Stimulated activated CD8-positive, alpha-beta memory T cell treated with anti-CD3 and anti-CD28 coated beads, Interleukin-4, amount 100 ng/mL, for 1 hour (primary cell): ENCODE data around the gene SLC35F3.
"Not testable (repeated sequence)": the region's sequence is repeated elsewhere in the genome, so short reads cannot be mapped to it uniquely, and the experiment has no call there.

Experiments
- DNase-seq, 2 donors: peaks; one replicate each; pipeline ENCODE4 v3.0.0-alpha.2; 2020; ENCODE audit warnings: low read depth in 2 of 2, low spot score in 1 of 2

The SLC35F3 gene

DNA sequence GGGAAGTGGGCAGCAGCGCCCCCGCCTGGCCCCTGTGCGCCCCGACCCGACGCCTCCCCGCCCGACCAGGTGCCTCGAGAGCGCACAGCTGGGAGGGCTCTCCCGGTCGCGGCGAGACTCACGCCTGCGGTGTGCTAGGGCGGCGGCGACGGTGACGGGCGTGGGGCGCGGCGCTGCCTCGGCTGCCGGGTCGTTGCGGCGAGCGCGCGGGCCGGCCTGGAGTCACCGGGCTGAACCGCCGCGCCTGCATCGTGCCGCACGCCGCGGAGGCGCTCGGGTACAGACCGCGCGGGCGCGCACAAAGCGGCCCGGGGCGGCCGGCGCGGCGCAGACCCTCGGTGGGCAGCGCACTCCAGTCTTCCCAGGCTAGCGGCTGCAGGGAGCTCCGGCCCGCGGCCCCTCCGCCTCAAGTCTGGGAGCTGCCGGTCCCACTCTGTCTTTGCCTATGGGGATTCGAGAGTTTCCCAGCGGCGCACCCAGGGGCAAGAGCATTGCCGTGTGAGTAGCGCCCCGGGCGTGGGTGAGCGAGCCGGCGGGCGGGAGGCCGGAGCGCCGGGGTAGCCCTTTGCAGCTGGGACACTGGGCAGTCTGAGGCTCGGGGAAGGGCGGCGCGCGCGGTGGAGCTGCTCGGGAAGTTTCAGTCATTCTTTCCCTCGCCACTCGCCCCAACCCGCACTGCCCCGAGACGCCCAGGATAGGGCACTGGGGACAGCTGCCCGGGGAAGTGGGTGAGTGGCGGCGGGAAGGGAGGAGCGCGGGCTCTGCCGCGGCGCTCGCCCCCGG lies at the start of gene SLC35F3:
TSS of gene SLC35F3 (plus strand) at position 44 of the 783 bp plus-strand sequence.
- no peak for DNase-seq

DNA sequence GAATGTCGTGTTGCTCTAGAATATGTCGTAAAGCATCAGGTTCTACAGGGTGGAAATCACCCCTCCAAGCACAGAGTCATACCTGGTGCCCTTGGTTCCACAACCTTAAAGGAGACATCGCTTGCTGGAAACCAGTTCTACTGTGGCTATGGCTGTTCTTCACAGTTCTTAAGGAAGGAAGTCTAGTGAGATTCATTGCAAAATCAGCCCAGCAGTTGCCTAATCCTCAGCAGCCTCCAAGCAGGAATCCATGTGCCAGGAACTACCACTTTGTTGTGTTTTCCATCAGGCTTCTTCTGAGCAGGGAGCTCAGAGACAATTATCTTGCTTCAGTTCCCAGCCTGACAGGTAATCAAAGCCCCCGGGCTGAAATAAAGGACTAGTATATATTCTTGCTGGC lies 45.0 kb upstream of the SLC35F3 start:
- DNase-seq: no peak

DNA sequence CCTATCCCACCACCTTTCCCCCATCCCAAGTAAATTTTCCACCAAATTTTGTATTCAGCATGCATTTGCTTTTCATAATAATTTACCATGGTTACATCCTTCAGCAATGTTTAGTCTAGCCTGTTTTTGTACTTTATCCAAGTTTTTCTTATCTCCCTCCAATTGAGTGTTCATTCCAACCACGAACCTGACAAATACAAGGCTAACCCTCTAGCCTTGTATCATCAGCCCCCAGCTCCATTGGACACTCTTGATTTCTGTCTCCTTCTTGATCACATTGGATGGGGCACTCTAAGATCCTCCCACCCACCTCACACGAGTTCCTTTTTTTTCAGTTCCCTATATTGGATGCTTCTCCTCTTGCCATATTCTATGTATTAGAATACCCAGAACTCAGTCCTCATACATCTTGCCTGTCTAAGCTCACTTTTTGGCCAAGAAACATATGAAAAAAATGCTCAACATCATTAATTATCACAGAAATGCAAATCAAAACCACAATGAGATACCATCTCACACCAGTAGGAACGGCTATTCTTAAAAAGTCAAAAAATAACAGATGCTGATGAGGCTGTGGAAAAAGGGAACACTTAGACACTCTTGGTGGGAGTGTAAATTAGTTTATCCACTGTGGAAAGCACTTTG lies 40.5 kb upstream of the SLC35F3 start:
- no peak for DNase-seq

DNA sequence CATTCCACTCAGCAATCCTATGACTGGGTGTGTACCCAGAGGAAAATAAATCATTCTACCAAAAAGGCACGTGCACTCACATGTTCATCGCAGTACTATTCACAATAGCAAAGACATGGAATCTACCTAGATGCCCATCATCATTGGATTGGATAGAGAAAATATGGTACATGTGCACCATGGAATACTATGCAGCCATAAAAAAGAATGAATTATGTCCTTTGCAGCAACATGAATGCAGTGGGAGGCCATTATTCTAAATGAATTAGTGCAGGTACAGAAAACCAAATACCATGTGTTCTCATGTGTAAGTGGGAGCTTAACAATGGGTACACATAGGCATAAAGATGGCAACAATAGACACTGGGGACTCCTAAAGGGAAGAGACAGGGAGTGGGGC lies 39.9 kb upstream of the SLC35F3 start:
- DNase-seq: no peak

DNA sequence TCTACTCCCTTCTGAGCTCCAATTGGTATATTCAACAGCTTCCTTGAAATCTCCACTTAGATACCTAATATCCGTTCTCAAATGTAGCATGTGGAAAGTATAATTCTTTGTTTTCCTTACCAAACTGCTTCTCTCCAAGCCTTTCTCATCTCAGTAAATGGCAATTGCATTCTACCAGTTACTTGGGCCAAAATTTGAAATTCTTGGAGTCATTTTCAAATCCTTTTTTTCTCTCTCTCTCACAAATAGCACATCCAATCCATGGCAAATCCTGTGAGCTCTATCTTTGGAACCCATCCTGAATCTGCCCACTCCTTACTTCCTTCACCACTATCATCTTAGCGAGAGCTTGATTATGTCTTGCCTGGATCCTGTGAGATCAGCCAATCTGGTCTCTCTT lies 39.3 kb upstream of the SLC35F3 start:
- DNase-seq: no peak

DNA sequence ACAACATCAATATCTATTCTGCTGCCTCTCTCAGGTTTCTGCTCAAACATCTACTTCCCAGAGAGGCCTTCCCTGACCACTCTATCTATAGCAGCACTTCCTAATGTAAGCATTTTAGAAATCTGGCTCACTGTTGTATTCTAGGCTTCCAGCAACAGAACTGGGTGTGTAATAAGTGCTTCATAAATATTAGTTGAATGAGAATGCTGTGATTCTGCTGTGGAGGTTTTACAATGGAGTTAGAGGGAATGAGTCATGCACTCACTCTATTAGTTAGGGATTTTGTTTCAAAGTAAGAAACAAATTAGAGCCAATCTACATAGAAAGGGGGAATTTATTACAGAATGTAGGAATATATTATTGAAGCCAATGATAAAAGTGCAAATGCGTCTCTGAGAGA lies 38.6 kb upstream of the SLC35F3 start:
- DNase-seq: no peak

DNA sequence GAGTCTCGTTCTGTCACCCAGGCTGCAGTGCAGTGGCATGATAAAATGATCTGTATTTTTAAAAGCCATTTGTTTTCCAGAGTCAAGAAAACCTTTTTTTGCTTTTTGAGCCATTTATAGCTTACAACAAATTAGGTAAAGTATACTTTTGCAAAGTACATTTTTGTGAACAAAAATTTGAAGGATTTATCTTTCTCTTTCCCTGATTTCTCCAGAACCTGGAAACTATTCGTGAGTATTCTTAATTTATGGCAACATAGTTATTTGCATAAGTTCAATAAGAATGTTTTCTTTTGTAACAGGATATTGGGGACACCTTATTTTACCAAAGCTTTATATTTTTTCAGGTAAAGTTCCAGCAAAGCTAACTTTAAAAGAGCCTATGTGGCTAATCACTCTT lies 37.4 kb upstream of the SLC35F3 start:
- DNase-seq: no peak

DNA sequence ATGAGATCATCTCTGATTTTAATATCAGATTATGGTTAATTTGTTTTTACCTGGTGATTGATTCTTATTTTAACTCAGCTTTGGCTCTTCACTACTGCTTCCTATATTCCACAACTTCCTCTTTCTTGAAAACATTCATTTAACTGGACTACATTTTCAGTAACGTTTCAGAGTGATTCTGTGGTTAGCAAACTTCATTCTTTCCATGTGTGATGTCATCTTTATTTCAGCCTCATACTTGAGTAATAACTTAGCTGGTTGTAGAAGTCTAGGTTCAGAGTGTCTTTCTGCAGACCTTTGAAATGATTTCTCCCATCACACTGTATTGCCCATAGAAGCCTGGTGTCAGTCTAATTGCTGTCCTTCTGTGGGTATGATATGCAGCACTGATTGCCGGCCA lies 36.0 kb upstream of the SLC35F3 start:
- no peak for DNase-seq

DNA sequence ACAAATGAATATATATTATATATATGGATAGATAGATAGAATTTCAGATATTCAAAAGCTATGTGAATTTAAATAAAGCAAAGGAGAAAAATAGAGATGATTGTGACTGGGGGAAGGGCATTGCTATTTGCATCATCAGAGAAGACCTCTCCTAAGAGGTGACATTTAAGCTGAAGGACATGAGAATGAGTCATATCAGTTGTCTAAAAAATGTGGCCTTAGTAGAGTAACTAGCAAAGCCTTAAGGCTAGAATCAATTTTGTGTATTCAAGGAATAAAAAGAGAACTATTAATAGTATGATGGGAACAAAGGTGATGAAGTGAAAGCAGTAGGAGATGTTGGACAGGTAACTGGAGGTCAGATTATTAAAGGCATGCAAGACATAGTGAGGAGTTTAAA lies 34.8 kb upstream of the SLC35F3 start:
- no peak for DNase-seq

DNA sequence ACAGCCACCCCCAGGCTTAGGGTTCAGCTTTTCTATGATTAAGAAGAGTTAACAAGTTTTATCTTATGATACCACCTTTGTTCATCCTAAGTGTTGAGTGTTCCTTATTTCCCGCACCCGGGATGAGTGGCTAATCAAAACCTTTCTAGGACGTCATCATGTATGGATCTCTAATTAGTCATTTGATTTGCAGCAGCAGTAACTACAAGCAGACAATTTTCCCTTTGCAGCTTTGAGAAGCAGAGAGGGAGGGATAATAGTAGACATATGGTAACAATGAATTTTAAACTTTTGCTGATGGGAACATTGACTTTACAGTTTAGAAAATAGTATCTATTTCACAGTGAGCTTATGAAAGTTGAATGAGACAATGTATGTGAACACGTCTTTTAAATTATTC lies 30.8 kb upstream of the SLC35F3 start:
- no peak for DNase-seq

DNA sequence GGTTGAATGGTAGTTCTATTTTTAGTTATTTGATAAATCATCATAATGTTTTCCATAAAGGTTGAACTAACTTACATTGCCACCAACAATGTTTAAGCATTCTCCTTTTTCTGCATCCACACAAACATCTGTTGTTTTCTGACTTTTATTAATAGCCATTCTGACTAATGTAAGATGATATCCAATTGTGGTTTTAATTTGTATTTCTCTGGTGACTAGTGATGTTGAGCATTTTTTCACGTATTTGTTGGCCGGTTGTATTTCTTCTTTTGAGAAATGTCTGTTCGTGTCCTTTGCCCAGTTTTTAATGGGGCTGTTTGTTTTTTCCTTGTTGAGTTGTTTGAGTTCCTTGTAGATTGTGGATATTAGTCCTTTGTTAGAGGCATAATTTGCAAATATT lies 24.6 kb upstream of the SLC35F3 start:
- no peak for DNase-seq

DNA sequence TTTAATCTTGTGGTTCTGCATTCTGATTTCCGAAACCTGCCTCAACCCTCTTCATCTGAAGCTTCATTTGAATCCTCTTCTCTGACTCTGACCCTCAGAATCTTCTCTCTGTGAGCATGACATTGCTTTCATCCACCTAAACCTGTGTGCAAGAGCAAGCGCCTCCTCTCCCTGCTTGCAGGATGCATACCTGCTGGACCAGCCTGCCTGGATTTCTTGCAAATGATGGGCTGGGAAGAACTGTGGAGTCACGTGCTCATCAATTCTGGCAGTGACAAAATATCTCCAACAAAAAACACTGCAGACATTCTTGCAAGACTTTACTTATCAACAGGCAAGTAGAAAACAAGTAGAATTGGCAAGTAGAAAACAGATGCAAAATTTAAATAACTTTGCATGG lies 20.8 kb upstream of the SLC35F3 start:
- no peak for DNase-seq

DNA sequence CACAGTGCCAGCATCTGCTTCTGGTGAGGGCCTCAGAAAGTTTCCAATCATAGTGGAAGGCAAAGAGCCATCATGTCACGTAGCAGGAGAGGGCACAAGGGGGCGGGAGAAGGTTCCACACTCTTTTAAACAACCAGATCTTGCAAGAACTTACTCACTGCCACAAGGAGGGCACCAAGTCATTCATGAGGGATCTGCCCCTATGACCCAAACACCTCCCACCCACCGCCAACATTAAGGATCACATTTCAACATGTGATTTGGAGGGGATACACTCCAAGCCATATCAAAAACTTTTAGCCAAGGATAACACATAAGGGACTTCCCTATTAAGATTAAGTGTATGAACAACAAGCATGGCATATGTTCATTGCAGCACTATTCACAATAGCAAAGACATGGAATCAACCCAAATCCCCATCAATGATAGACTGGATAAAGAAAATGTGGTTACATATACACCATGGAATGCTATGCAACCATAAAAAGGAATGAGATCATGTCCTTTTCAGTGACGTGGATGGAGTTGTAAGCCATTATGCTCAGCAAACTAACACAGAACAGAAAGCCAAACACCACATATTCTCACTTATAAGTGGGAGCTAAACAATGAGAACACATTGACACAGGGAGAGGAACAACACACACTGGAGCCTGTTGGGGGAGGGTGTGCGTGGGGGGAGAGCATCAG lies 19.9 kb upstream of the SLC35F3 start:
- DNase-seq: no peak

DNA sequence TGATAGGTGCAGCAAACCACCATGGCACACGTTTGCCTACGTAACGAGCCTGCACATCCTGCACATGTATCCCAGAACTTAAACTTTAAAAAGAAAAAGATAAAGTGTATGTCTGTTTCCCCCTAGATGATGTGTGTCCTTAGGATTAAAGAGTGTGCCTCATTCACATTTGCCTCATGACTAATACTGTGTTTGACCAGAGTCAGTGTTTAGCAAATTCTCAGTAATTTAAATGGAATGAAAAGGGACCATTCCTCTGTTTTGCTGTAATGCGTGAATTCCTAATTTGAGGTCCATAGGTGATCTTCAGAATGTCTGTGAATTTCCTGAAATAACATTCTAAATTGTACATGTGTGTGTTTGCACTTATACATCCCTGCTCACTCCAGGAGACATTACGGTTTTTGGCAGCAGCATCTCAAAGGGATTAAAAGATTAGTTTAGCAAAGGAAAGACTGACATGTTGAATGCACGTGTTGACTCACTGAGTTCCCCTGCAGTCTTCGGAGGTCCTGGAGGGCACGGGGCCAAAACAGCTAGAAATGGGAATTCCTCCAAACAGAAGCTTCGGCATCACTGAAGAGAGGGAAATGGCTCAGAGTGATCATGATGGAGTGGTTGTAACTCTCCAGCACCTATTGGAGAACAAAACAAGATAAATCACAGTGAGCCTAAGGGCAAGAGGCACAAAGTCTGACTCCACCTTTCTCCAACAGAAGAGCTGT lies 19.1 kb upstream of the SLC35F3 start:
- DNase-seq: no peak

DNA sequence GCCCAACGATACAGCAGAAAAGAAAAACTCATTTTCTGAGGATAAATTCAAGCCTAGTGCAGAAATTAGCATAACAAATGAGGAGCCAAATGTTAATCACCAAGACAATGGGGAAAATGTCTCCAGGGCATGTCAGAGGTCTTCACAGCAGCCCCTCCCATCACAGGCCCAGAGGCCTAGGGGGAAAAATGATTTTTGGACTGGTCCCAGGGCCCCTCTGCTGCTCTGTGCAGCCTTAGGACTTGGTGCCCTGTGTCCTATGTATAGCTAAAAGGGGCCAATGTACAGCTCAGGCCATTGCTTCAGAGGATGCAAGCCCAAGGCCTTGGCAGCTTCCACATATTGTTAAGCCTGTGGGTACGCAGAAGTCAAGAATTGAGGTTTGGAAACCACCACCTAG lies 13.3 kb upstream of the SLC35F3 start:
- DNase-seq: not testable (repeated sequence)

DNA sequence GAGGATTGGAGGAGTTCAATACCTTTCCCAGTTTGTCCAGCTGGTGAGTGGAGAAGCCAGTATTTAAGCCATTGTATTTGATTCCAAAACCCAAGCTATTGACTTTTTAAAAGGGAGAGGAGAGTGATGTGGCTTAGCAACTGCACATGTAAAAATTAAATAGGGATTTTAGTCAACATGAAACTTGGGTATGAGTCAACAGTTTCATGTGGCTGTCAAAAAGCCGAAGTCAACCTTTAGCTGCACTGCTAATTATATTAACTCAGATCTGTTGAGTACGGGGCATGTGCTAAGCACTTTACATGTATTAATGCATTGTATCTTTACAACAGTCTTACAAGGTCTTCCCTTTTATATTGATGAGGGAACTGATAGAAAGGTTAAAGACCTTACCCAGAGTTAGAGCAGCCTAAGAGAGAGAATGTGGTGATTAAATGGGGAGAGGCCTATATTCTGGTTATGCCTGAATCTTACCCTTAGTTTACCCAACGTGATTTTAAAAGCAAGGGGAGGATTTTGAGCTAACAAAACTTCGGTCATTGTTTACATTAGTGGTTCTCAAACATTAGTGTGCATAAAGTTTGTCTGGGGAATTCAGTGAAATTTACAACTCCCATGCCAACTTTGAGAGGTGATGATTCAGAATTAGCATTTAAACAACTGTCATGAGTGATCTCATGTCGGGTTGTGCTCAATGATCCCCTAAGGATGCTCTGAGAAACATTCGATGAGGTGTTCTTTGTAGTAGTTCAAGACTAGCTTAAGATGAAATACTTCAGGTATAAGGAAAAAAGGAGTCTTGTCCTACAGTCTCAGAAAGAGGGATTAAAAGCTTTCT lies 6.9 kb upstream of the SLC35F3 start:
- no peak for DNase-seq

DNA sequence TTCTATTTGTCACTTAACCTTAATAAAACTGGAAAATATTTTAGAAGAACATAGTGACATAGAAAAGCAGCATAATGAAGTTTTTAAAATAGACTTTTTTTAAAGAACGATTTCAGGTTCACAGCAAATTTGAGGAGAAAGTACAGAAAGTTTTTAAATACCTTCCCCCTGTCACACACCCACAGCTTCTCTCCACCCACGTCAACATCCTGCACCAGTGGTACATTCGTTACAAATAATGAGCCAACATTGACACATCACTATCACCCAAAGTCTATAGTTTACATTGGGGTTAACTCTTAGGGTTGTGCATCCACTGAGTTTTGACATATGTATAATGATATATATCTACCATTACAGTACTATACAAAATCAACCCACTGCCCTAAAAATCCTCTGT lies 3.0 kb upstream of the SLC35F3 start:
- DNase-seq: no peak

DNA sequence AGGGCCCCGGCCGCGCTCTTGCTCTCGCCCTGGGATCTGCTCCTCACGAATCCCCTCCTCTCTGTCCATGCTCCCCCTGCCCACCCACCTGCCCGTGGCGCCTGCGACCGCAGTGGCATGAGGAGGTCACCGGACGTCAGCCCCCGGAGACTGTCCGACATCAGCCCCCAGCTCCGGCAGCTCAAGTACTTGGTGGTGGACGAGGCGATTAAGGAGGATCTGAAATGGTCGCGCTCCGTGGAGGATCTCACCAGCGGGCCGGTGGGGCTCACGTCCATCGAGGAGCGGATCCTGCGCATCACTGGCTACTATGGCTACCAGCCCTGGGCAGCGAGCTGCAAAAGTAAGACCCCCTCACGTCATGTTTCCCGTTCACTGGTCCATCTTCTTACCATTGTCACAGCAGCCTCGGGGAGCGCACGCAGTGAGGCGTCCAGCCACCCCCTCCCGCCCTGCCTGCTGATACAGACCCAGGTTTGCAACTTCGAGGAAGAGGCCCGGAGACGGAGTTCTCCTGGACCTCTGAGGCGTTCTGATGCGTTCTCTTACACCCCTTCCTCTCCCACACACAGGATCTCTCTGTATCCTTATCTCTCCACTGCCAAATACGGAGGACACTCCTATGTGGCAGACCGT lies 1.1 kb downstream of the SLC35F3 start:
- DNase-seq: no peak

DNA sequence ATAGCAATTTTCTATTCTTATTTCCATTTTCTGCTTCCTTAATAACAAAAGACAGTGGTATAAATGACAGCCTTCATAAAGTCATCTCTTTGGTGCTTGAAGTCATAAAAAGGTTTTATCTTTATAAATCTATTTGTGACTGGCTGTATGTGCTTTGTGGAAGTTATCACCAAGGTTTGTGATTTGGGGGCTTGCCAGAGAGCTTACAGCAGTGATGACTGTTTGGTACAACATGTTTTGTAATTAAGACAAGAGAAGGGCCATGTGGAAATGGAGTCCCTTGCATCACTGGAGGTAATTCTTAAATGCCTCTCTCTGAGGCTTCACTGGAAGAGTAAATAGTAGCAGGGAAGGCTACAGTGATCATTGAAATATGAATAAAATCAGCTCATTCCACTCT lies 2.7 kb downstream of the SLC35F3 start:
- no peak for DNase-seq

DNA sequence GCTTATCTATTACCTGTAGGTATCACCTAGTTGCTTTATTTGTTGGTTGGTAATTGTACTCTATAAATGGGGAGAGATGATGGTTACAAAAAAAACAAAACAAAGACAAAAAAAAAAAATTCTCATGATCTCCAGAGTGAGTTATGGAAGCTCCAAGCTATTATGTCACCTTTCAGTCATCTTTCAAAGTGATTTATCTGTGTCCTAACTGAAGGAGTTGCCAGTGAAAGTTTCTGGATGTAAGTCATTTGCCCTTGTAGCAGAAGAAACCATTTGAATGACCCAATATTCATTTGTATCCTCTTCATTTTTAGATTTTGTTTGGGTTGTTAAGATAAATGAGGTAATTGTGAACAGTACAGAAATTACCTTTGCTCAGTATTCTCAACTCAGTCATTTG lies 3.6 kb downstream of the SLC35F3 start:
- no peak for DNase-seq
